ENCODE data around the gene ADGRL2. TPM values are rescaled to one million over a fixed set of nuclear protein-coding genes. Genes with fewer than 3 reads are reported as not detected.

The ADGRL2 gene
- total and polyA plus RNA-seq, 8 donors: 5.6 to 21.6 (median 12.4) TPM

GRCh38 chr1:81894867-81895266 lies 94.1 kb downstream of the ADGRL2 start:
- Histone ChIP-seq H3K27ac (no peak overlapping the region), H3K27me3 (no peaks in the 10 kb centered on the region), H3K36me3 (no peaks in the 10 kb centered on the region), H3K4me1 (peaks cover 0 to 4% (median 0%) of the 10 kb centered on the region in 3 donors), H3K4me3 (no peak overlapping the region), H3K9me3 (no peaks in the 10 kb centered on the region)
- intact Hi-C loops (cut with DNase I): no loop called here
- FAIRE-seq (no peak), ATAC-seq (no peak), DNase-seq (no peak)
- TF ChIP-seq CTCF (IDR thresholded peaks at IDR 0.05): no peak
- WGBS, 2 donors: 88 to 92% methylated on average over 2 of the region's 2 CpGs

GRCh38 chr1:81899214-81899821 lies 98.6 kb downstream of the ADGRL2 start:
- intact Hi-C loops (cut with DNase I): no loop called here
- 87 to 89% methylated on average over 5 of the region's 5 CpGs for WGBS, 2 donors
- no peak for TF ChIP-seq CTCF (IDR thresholded peaks at IDR 0.05)
- Histone ChIP-seq H3K4me1 (peaks cover 0 to 3% (median 0%) of the 10 kb centered on the region in 3 donors), H3K27ac (no peak overlapping the region), H3K27me3 (no peaks in the 10 kb centered on the region), H3K9me3 (no peaks in the 10 kb centered on the region), H3K4me3 (no peak overlapping the region), H3K36me3 (no peaks in the 10 kb centered on the region)
- no peak for FAIRE-seq
- ATAC-seq: no peak
- DNase-seq: no peak

- H3K9me3 ChIP-seq: no peaks in the 10 kb centered on the region
- no peak for ATAC-seq
- H3K4me3 ChIP-seq: no peak overlapping the region
- H3K36me3 ChIP-seq: no peaks in the 10 kb centered on the region
- TF ChIP-seq CTCF (IDR thresholded peaks at IDR 0.05): no peak
- intact Hi-C loops (cut with DNase I): no loop called here
- no peaks in the 10 kb centered on the region for H3K4me1 ChIP-seq
- no peaks in the 10 kb centered on the region for H3K27me3 ChIP-seq
- FAIRE-seq: peak; percentile 39
- no peak overlapping the region for H3K27ac ChIP-seq
- WGBS, 2 donors: 92 to 96% methylated on average over 2 of the region's 2 CpGs
- no peak for DNase-seq
Observed at GRCh38 chr1:81907575-81907974, 106.8 kb downstream of the ADGRL2 start.

GRCh38 chr1:81912383-81912782 lies 111.6 kb downstream of the ADGRL2 start:
- Histone ChIP-seq H3K4me3 (no peak overlapping the region), H3K4me1 (no peaks in the 10 kb centered on the region), H3K9me3 (no peaks in the 10 kb centered on the region), H3K27me3 (no peaks in the 10 kb centered on the region), H3K27ac (no peak overlapping the region), H3K36me3 (no peaks in the 10 kb centered on the region)
- FAIRE-seq (no peak), DNase-seq (no peak), ATAC-seq (no peak)
- 15 to 17% methylated on average over 3 of the region's 3 CpGs for WGBS, 2 donors
- intact Hi-C loops (cut with DNase I): no loop called here
- TF ChIP-seq CTCF (IDR thresholded peaks at IDR 0.05): no peak

GRCh38 chr1:81915937-81916336 lies 115.2 kb downstream of the ADGRL2 start:
- ATAC-seq (no peak), FAIRE-seq (no peak), DNase-seq (no peak)
- Histone ChIP-seq H3K4me3 (no peak overlapping the region), H3K9me3 (no peaks in the 10 kb centered on the region), H3K4me1 (peaks cover 0 to 4% (median 0%) of the 10 kb centered on the region in 3 donors), H3K27me3 (no peaks in the 10 kb centered on the region), H3K27ac (no peak overlapping the region), H3K36me3 (no peaks in the 10 kb centered on the region)
- 16 to 18% methylated on average over 3 of the region's 3 CpGs for WGBS, 2 donors
- intact Hi-C loops (cut with DNase I): no loop called here
- no peak for TF ChIP-seq CTCF (IDR thresholded peaks at IDR 0.05)

Data from pancreas (tissue), 10 donors.